Measurements from ENCODE around the gene VDR.
A peak's percentile ranks its signal among the peaks of the same experiment; 100 is the strongest.

GRCh38 chr12:47941871-47942613 is 37.2 kb upstream of the VDR start:
- TF ChIP-seq CTCF (IDR thresholded peaks at IDR 0.05; ENCODE audit: low read depth, low read length) (peak; percentile 31; the same call in 1 of the 2 replicates), EZH2phosphoT487 (IDR thresholded peaks at IDR 0.05; ENCODE audit: low read depth) (no peak)
